A549 treated with dexamethasone at 1 μM for 4 hours (cell line): ENCODE measurements around the gene TIGD6. TPM values are rescaled to one million over a fixed set of nuclear protein-coding genes. Genes with fewer than 3 reads are reported as not detected.

Source experiments
- total RNA-seq: library from RNA; stranded (reverse); fragments of 200-300 nt; extraction: Qiagen RNA extraction; gene quantifications from 5 replicates; pipeline ENCODE4 v1.2.3, GENCODE V29; 2022

The TIGD6 gene
- 5.5 to 6.5 TPM (median 5.8 TPM) in 5 replicates for total RNA-seq

DNA sequence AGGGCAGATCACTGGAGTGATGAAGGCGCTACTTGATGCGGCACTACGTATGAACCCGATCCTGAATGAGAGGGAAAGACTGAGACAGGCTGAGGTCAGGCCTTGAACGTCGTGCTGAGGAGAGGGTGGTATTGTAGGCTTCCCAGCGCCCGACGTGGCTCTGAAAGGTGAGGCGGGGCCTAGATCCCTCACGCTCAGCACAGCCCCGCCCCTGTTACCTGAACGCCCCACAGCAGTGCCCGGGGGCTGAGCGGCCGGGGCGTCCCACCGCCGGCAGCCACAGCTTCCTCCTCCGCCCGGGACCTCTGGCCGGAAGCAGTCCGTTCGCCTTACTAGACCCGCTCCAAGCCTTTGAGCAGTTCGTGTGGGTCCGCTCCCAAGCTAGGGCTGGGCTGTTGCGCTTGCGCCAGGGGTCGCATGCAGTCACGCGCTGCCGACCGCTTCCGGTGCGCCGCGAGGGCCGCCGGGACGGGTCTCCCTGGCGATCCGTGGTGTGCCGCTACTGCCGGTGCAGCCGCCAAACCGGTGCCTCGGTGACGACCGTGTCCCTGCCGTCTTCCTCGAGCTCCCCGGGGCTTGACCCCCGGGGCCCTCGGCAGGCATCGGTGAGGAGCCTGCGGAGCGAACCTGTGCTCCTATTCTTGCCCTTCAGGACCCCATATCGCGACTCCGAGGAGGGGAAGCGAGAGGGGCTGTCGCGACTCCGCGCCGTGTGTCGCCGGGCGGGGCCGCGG, at the start of gene TIGD6, which contains the start of gene HMGXB3:
TSS of gene TIGD6 (minus strand) at position 399 of the 734 bp plus-strand sequence. CDS start 4,306 bp downstream, outside the sequence.
TSS of gene HMGXB3 (plus strand) at position 484 of the 734 bp plus-strand sequence. CDS start 4,114 bp downstream, outside the sequence.

GRCh38 chr5:149960272-149961185, 39.9 kb downstream of the TIGD6 start, which contains the start of gene SLC26A2:
TSS of gene SLC26A2 (plus strand) at chr5:149960758. CDS start at chr5:149977653, 16,895 bp downstream.

DNA sequence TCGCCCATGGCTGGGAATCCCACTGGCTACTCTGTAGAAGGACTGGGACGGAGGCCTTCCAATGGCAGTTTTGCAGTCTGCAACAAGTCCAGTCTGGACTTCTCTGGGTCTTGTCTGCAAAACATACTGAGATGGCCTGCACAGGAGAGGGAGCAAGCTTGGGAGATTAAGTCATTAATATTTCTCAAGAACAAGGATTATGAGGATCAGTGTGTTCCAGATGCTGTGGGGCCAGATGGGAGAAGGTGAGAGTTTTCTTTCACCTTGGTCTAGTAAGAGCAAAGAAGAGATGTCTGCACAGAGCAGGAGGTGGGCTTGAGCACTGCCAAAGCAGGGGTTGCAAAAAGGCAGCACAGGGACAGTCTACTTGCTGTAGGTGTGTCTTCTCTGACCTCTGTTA, 55.8 kb downstream of the TIGD6 start, which contains the start of gene PDE6A:
TSS of gene PDE6A (minus strand) at position 128 of the 400 bp plus-strand sequence. CDS start at position 8, 120 bp downstream.

Other genes with a start within 250 kb of the TIGD6 start
- 0.20 to 0.32 TPM (median 0.30 TPM) in 5 replicates for gene PDE6A, start 55.9 kb downstream of the TIGD6 start, total RNA-seq
- gene SLC26A2, start 39.9 kb downstream of the TIGD6 start, total RNA-seq, result 51.3 to 81.6 TPM (median 74.0 TPM) in 5 replicates
- 27.9 to 37.0 TPM (median 35.0 TPM) in 5 replicates for gene HMGXB3, start 85 bp upstream of the TIGD6 start, total RNA-seq
- 0.09 to 0.35 TPM (median 0.17 TPM) in 5 replicates for gene CSF1R, start 85.9 kb upstream of the TIGD6 start, total RNA-seq
- gene PDGFRB, start 155.2 kb upstream of the TIGD6 start, total RNA-seq, result 0.14 to 0.27 TPM (median 0.22 TPM) in 5 replicates
- not detected in 5 replicates for gene CDX1, start 166.1 kb upstream of the TIGD6 start, total RNA-seq
- 0.02 to 0.04 TPM in 2 of 5 replicates, not detected in the others for gene SLC6A7, start 189.4 kb upstream of the TIGD6 start, total RNA-seq